Panc1 (cell line): ENCODE results near the gene SLC20A1. TPM values are rescaled to one million over a fixed set of nuclear protein-coding genes. Genes with fewer than 3 reads are reported as not detected.
A peak's percentile ranks its signal among the peaks of the same experiment; 100 is the strongest.

ENCODE experiments used
- ATAC-seq: fragments of 200-7000 bp; cut with Tn5 transposase; 2 replicates; pipeline ENCODE4 v1.9.1; 2020; ENCODE audit warnings: mild to moderate bottlenecking, moderate library complexity
- BruUV-seq: library from RNA; stranded (reverse); fragments of 400-500 nt; replicated peaks from 2 replicates; lab custom pipeline; 2021; lab: Mats Ljungman, UMichigan
- CTCF ChIA-PET: fragments of 300-600 bp; sonication (Branson Sonifier 250); formaldehyde crosslinking; loops from one replicate; lab custom pipeline; 2022; ENCODE audit warnings: antibody characterized with exemption; lab: Charles Lee
- POLR2A ChIA-PET: fragments of 300-600 bp; sonication (Branson Sonifier 250); formaldehyde crosslinking; loops from one replicate; lab custom pipeline; 2022; ENCODE audit warnings: antibody characterized with exemption; lab: Charles Lee
- DNase-seq: peaks from one replicate; pipeline ENCODE4 v3.0.0-alpha.2; 2010; ENCODE audit warnings: low read depth, low spot score
- H3K27ac ChIP-seq: 2 replicates; pipeline ENCODE4 v1.5.1; 2011; ENCODE audit warnings: mild to moderate bottlenecking, low read length, inconsistent platforms
- H3K27me3 ChIP-seq: fragments of 200-500 bp; sonication (Bioruptor generic); 2 replicates; pipeline ENCODE4 v1.6.0; 2014; ENCODE audit warnings: low read length, inconsistent platforms; ENCODE audit not compliant: control insufficient read depth, insufficient read depth
- H3K36me3 ChIP-seq: fragments of 200-500 bp; sonication (Bioruptor generic); 2 replicates; pipeline ENCODE4 v1.5.1; 2014; ENCODE audit warnings: inconsistent platforms, mild to moderate bottlenecking, low read length, moderate library complexity; ENCODE audit not compliant: control insufficient read depth, insufficient read depth
- H3K4me1 ChIP-seq: 2 replicates; pipeline ENCODE4 v1.5.1; 2011; ENCODE audit warnings: inconsistent platforms, mild to moderate bottlenecking, low read length, moderate library complexity; ENCODE audit not compliant: control insufficient read depth, insufficient read depth
- H3K4me3 ChIP-seq, 2 experiments: 2 replicates each; pipeline ENCODE4 v1.5.1; 2011 to 2012; ENCODE audit warnings: low read depth in 2 of 2, low read length in 2 of 2, mild to moderate bottlenecking in 2 of 2, inconsistent platforms in 1 of 2, moderate library complexity in 1 of 2
- H3K9me3 ChIP-seq: fragments of 200-500 bp; sonication (Bioruptor generic); 2 replicates; pipeline ENCODE4 v1.5.1; 2014; ENCODE audit warnings: low read depth, mild to moderate bottlenecking, inconsistent platforms, low read length, moderate library complexity; ENCODE audit not compliant: control insufficient read depth, insufficient read depth
- POLR2AphosphoS5 ChIP-seq: IDR thresholded peaks from 2 replicates; pipeline ENCODE4 v1.6.1; 2012; ENCODE audit warnings: mild to moderate bottlenecking, low read depth, low read length, moderate library complexity
- SIN3A ChIP-seq: IDR thresholded peaks from 2 replicates; pipeline ENCODE4 v1.6.1; 2012; ENCODE audit warnings: low read depth, mild to moderate bottlenecking, low read length, moderate library complexity, borderline replicate concordance; ENCODE audit not compliant: insufficient read depth
- TCF7L2 ChIP-seq: IDR thresholded peaks from 2 replicates; pipeline ENCODE4 v1.6.1; 2011; ENCODE audit warnings: mild to moderate bottlenecking, low read depth, low read length, inconsistent platforms
- in situ Hi-C: cut with HindIII; loops from 2 replicates; pipeline ENCODE4 v1.10.0; 2016; ENCODE audit warnings: low sequenced_read_pairs, low pct_unique_long_range_greater_than_20kb
- intact Hi-C: fragments of 100-400 bp; cut with micrococcal nuclease; formaldehyde crosslinking; loops from one replicate; pipeline ENCODE4 v1.10.0; 2022; ENCODE audit not compliant: unreplicated experiment
- total RNA-seq: library from RNA; stranded (reverse); gene quantifications from one replicate; pipeline ENCODE4 v1.2.1, GENCODE V29; 2021; ENCODE audit not compliant: unreplicated experiment
- TF ChIP-seq, protein P1 (sequence below): fragments of 450-650 bp; IDR thresholded peaks from 2 replicates; pipeline ENCODE4 v1.5.1; 2017; ENCODE audit warnings: mild to moderate bottlenecking
- TF ChIP-seq, protein P2 (sequence below), 2 experiments: IDR thresholded peaks; 2 replicates each; pipeline ENCODE4 v1.6.1; 2011 to 2012; ENCODE audit warnings: low read depth in 2 of 2, control low read depth in 1 of 2, low read length in 1 of 2, mild to moderate bottlenecking in 1 of 2, moderate library complexity in 1 of 2; ENCODE audit not compliant: insufficient read depth in 1 of 2

SLC20A1 gene
- total RNA-seq, 1 experiment from 2014 or later, result 72.0 TPM

GRCh38 chr2:112648081-112648480 lies 2.3 kb downstream of the SLC20A1 start:
- Histone ChIP-seq H3K4me1 (peaks cover 36% of the 10 kb centered on the region), H3K36me3 (peaks cover 54% of the 10 kb centered on the region), H3K27ac (peak overlapping the region; percentile 91), H3K4me3 (peak overlapping the region; percentile 70 to 86), H3K9me3 (no peaks in the 10 kb centered on the region), H3K27me3 (no peaks in the 10 kb centered on the region)
- intact Hi-C loops (no loop called here), in situ Hi-C loops (no loop called here)
- no peak for ATAC-seq
- POLR2A ChIA-PET, result no interaction called here
- BruUV-seq, result no TSS peak
- DNase-seq, result no peak
- TF ChIP-seq TCF7L2 (no peak), POLR2AphosphoS5 (no peak), SIN3A (no peak)
- TF ChIP-seq, protein P1, sequence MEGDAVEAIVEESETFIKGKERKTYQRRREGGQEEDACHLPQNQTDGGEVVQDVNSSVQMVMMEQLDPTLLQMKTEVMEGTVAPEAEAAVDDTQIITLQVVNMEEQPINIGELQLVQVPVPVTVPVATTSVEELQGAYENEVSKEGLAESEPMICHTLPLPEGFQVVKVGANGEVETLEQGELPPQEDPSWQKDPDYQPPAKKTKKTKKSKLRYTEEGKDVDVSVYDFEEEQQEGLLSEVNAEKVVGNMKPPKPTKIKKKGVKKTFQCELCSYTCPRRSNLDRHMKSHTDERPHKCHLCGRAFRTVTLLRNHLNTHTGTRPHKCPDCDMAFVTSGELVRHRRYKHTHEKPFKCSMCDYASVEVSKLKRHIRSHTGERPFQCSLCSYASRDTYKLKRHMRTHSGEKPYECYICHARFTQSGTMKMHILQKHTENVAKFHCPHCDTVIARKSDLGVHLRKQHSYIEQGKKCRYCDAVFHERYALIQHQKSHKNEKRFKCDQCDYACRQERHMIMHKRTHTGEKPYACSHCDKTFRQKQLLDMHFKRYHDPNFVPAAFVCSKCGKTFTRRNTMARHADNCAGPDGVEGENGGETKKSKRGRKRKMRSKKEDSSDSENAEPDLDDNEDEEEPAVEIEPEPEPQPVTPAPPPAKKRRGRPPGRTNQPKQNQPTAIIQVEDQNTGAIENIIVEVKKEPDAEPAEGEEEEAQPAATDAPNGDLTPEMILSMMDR, result no peak
- TF ChIP-seq, protein P2, sequence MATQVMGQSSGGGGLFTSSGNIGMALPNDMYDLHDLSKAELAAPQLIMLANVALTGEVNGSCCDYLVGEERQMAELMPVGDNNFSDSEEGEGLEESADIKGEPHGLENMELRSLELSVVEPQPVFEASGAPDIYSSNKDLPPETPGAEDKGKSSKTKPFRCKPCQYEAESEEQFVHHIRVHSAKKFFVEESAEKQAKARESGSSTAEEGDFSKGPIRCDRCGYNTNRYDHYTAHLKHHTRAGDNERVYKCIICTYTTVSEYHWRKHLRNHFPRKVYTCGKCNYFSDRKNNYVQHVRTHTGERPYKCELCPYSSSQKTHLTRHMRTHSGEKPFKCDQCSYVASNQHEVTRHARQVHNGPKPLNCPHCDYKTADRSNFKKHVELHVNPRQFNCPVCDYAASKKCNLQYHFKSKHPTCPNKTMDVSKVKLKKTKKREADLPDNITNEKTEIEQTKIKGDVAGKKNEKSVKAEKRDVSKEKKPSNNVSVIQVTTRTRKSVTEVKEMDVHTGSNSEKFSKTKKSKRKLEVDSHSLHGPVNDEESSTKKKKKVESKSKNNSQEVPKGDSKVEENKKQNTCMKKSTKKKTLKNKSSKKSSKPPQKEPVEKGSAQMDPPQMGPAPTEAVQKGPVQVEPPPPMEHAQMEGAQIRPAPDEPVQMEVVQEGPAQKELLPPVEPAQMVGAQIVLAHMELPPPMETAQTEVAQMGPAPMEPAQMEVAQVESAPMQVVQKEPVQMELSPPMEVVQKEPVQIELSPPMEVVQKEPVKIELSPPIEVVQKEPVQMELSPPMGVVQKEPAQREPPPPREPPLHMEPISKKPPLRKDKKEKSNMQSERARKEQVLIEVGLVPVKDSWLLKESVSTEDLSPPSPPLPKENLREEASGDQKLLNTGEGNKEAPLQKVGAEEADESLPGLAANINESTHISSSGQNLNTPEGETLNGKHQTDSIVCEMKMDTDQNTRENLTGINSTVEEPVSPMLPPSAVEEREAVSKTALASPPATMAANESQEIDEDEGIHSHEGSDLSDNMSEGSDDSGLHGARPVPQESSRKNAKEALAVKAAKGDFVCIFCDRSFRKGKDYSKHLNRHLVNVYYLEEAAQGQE (IDR thresholded peaks at IDR 0.05; ENCODE audit: insufficient read depth in 1 of 2, low read depth in 2 of 2, low read length in 1 of 2), result no peak
- CTCF ChIA-PET, result no interaction called here

GRCh38 chr2:112656679-112657078 lies 10.9 kb downstream of the SLC20A1 start:
- DNase-seq, result no peak
- BruUV-seq, result no TSS peak
- Histone ChIP-seq H3K27me3 (no peaks in the 10 kb centered on the region), H3K27ac (no peak overlapping the region), H3K9me3 (no peaks in the 10 kb centered on the region), H3K36me3 (peaks cover 70% of the 10 kb centered on the region), H3K4me3 (no peak overlapping the region), H3K4me1 (no peaks in the 10 kb centered on the region)
- POLR2A ChIA-PET, result interaction anchor here (0.7 kb wide), 1 partner anchor 86 kb away, joined by 5 read pairs; no protein-coding TSS in a partner anchor
- no peak for TF ChIP-seq SIN3A
- CTCF ChIA-PET, result no interaction called here
- ATAC-seq, result no peak
- in situ Hi-C loops, result no loop called here
- intact Hi-C loops, result no loop called here

GRCh38 chr2:112658301-112658700 lies 12.6 kb downstream of the SLC20A1 start:
- Histone ChIP-seq H3K27me3 (no peaks in the 10 kb centered on the region), H3K4me3 (no peak overlapping the region), H3K36me3 (peaks cover 63% of the 10 kb centered on the region), H3K4me1 (no peaks in the 10 kb centered on the region), H3K27ac (no peak overlapping the region), H3K9me3 (no peaks in the 10 kb centered on the region)
- ATAC-seq, result no peak
- no peak for DNase-seq
- intact Hi-C loops (no loop called here), in situ Hi-C loops (no loop called here)
- ChIA-PET POLR2A (no interaction called here), CTCF (no interaction called here)
- BruUV-seq, result no TSS peak
- TF ChIP-seq TCF7L2, result no peak
- TF ChIP-seq SIN3A, result no peak
- TF ChIP-seq, protein P2 (IDR thresholded peaks at IDR 0.05; ENCODE audit: insufficient read depth in 1 of 2, low read depth in 2 of 2, low read length in 1 of 2), result no peak
- TF ChIP-seq POLR2AphosphoS5, result no peak
- TF ChIP-seq, protein P1, result no peak
